Erythroblast (primary cell): Measurements from ENCODE around the gene WDR20.

ENCODE experiments used
- GATA1 ChIP-seq: IDR thresholded peaks from 2 replicates; pipeline ENCODE4 v1.6.1; 2011; ENCODE audit warnings: low read depth, mild to moderate bottlenecking, control low read depth, low read length, moderate library complexity
- POLR2A ChIP-seq: IDR thresholded peaks from 2 replicates; pipeline ENCODE4 v1.6.1; 2011; ENCODE audit warnings: mild to moderate bottlenecking, low read length

DNA sequence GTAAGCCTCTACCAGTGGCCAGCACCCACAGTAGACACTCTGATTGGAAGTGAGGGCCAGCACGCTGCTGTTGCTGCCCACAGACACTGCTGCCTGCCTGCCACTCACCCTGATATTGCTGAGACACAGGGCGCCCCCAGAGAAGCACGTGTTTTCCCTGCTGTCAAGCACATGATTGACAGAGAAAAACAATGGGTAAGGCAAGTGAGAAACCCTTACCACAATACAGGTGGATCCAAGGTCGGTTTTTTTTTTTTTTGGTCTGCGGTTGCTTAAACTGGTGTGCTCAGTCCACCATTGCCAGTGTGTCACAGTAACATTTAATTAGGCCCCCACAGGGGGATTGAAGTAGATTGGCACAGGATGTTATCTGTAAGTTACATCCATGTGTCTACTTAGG, 65.9 kb downstream of the WDR20 start:
- no peak for TF ChIP-seq POLR2A
- no peak for TF ChIP-seq GATA1
